ENCODE measurements around the gene UCK1. TPM values are rescaled to one million over a fixed set of nuclear protein-coding genes. Genes with fewer than 3 reads are reported as not detected.

Gene UCK1
- total RNA-seq, 1 donor from 2014 or later = 28.6 TPM

Other genes with a start within 250 kb of the UCK1 start
- 127 TPM for gene PLPP7, start 241.5 kb downstream of the UCK1 start, total RNA-seq
- gene PRRC2B, start 137.2 kb downstream of the UCK1 start, total RNA-seq = 144 TPM
- 19.9 TPM for gene POMT1, start 28.3 kb downstream of the UCK1 start, total RNA-seq
- not detected for gene PRRT1B, start 14.3 kb upstream of the UCK1 start, total RNA-seq
- 156 TPM for gene RAPGEF1, start 208.8 kb upstream of the UCK1 start, total RNA-seq

All from left ventricle myocardium superior (tissue), 1 donor.